Measurements from ENCODE around the gene DCAF11.

Gene DCAF11

DNA sequence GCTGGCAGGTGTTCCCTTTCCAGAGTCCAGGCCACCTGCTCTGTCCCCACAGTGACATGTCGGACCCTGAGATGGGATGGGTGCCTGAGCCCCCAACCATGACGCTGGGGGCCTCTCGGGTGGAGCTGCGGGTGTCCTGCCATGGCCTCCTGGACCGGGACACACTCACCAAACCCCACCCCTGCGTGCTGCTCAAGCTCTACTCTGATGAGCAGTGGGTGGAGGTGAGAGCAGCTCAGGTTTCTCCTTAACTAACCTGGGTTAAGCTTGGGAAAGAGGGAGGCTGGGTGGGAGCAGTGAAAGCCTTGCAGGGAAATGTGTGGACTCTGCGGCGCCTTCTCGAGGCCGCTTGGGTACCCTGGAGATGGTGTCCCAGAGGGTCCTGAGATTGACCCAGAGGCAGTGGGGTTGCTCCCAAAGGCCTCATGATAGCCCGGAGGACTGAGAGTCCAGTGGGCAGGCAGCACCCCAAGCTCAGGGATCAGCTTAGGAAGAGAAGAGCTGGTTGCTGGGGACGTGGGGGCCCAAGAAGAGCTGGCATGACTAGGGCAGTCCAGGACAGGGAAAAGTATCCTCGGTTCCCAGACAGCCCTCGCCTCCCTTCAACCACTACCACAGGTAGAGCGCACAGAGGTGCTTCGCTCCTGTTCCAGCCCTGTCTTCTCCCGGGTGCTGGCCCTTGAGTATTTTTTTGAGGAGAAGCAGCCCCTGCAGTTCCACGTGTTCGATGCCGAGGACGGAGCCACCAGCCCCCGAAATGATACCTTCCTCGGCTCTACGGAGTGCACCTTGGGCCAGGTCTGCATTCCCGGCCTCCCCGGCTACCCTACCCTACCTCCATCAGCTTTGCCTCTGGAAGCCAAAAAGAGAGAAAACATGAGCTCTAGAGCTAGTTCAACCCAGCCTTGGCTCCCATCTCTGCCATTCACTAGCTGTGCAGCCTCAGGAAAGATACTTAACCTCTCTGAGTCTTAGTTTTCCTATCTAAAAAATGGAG is 41.4 kb upstream of the DCAF11 start:
- TF ChIP-seq GATA3 (IDR thresholded peaks at IDR 0.05; ENCODE audit: low read depth, low read length): no peak

DNA sequence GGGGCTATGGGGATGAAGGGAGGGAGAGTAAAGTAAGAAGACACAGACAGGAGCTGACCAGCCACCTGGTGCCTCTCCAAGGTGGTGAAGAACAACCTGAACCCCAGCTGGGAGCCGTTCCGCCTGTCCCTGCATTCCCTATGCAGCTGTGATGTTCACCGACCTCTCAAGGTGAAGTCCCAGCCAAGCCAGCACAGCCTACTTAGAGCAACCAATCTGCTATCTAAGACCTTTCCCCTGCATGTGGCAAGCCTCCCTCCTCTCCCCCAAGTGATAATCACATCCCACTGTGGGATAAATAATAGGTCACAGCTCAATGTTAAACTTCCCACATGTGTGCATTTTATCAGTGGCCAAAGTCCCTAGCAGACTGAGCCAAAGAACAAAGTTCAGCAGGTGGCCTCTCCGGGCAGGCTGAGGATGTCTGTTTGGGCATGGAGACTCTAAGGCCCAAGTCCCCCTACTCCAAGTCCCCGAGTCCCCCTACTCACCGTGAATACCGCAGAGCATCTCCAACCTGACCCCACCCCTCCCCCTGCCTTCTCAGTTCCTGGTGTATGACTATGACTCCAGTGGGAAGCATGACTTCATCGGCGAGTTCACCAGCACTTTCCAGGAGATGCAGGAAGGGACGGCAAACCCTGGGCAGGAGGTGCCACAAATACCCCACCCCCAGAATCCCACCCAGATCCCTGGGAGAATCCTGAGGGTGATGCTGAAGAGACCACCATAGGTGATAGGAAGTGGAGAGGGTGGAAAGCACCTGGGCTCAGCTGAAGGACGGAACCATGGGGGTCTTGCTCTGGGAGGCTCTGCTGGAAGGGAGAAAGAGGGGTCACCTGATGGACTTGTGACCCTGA is 39.7 kb upstream of the DCAF11 start:
- TF ChIP-seq GATA2 (IDR thresholded peaks at IDR 0.05; ENCODE audit: low read depth, low read length): no peak
- TF ChIP-seq GATA3 (IDR thresholded peaks at IDR 0.05; ENCODE audit: low read depth, low read length): no peak

DNA sequence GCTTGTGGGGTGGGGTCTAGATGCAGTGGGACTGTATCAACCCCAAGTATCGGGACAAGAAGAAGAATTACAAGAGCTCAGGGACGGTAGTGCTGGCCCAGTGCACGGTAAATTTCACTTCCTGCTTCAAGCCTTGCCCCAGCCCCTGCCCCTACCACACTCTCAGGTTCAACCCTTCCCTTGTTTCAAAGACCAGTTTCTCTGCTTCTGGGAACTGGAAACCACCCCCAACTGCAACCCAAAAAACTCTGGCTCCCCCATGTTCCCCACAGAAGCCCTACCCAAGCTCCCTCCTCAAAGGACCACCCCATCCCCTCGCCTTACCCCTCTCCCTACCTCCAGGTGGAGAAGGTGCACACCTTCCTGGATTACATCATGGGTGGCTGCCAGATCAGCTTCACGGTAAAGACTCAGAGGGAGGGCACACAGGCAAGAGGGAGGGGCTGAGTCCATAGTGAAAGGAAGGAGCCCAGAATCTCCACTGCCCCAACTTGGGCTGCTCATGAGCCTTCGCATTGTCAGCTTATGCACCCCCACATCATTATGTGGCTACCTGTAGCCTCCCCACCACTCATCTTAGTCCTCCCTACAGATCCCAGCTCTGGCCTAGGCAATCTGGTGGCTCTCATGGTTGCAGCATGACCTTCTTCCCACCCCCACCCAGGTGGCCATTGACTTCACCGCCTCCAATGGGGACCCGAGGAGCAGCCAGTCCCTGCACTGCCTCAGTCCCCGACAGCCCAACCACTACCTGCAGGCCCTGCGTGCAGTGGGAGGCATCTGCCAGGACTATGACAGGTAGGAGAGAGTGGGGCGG is 38.9 kb upstream of the DCAF11 start:
- no peak for TF ChIP-seq GATA2 (IDR thresholded peaks at IDR 0.05; ENCODE audit: low read depth, low read length)
- TF ChIP-seq GATA3 (IDR thresholded peaks at IDR 0.05; ENCODE audit: low read depth, low read length): no peak

DNA sequence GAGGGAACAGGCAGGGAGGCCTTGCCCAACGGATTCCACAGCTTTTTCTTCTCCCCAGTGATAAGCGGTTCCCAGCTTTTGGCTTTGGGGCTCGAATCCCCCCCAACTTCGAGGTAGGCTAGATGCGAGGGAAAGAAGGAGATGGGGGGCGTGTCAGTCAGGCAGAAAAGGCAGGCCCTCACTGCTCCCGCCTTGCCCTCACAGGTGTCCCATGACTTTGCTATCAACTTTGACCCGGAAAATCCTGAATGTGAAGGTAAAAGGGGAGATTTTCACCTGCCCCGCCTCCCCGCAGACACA is 38.3 kb upstream of the DCAF11 start:
- TF ChIP-seq GATA2 (IDR thresholded peaks at IDR 0.05; ENCODE audit: low read depth, low read length) (no peak), GATA3 (IDR thresholded peaks at IDR 0.05; ENCODE audit: low read depth, low read length) (no peak)

DNA sequence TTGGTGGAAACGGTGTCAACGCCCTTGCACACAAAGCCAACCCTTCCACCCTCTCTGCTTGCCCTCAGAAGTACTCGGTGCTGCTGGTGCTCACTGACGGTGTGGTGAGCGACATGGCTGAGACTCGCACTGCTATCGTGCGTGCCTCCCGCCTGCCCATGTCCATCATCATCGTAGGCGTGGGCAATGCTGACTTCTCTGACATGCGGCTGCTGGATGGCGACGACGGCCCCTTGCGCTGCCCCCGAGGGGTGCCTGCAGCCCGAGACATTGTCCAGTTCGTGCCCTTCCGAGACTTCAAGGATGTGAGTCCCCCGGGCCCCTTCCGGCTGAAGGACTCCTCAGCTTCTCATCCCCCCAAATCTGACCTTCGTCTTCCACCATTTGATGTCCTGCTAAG is 37.5 kb upstream of the DCAF11 start:
- TF ChIP-seq GATA3 (IDR thresholded peaks at IDR 0.05; ENCODE audit: low read depth, low read length) (no peak), GATA2 (IDR thresholded peaks at IDR 0.05; ENCODE audit: low read depth, low read length) (no peak)

DNA sequence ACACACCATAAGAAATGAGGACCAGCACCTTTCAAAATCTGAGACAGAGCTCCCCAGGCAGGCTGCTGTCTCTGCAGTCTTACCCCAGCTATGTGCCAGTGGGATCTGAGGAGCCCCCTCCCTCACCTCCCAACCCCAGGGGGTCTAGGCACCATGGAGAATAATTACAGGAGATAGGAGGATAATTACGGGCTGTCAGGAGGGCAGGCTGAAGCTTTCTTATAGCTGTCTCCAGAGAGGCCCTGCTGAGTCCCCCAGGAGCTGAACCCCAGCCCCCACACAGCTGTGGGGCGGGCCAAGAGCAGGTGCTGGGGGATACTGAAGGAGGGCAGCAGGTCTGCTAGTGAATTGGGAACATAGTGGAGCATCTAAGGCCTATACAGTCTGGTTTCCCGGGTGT is 36.4 kb upstream of the DCAF11 start:
- no peak for TF ChIP-seq GATA3 (IDR thresholded peaks at IDR 0.05; ENCODE audit: low read depth, low read length)
- no peak for TF ChIP-seq GATA2 (IDR thresholded peaks at IDR 0.05; ENCODE audit: low read depth, low read length)

DNA sequence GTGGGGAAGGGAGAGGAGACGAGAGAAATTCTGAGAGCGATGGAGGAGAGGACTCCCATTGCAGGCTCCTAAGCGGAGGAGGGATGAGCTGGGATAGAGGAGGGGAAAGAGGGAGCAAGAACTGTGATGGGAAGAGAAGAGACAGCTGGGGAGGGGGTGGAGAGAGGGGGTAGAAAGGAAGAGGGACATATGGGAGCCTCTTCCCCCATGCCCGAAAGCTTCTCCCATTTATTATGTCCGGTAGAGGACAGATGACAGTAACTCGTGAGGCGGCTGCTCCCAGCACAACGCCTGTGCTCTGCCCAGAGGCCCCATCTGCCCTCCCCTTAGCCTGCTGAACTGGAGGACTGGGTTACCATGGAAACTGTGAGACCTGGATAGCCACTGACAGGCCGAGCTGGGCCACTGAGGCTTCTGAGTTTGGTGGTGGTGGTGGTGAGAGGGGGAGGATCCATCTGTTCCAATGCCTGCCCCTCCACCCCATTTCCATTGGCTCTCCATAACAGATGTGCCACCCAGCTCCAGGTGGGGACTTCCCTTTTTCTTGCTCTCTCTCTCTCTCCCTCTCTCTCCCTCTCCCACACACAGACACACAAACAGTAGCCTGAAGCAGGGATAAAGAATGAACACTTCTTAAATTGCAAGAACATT is 35.0 kb upstream of the DCAF11 start:
- TF ChIP-seq GATA2 (IDR thresholded peaks at IDR 0.05; ENCODE audit: low read depth, low read length) (no peak), GATA3 (IDR thresholded peaks at IDR 0.05; ENCODE audit: low read depth, low read length) (no peak)

DNA sequence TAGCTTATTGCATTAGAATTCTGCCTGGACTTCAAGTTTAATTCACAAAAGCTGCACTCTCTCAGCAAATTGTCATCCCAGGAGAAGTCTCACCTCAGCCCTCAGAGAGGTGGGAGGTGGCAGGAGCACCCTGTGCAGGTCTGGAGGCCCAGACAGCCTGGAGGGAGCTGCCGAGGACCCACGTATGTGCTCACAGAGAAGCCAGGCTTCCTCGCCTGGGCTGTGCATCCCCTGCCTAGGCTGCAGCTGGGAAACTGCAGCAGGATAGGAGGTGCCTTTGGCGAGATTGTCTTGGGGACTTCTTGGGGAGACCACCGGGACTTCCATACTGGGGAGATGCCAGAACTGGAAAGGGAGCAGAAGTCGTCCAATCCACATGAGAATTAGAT is 34.4 kb upstream of the DCAF11 start:
- TF ChIP-seq GATA3 (IDR thresholded peaks at IDR 0.05; ENCODE audit: low read depth, low read length) (no peak), GATA2 (IDR thresholded peaks at IDR 0.05; ENCODE audit: low read depth, low read length) (no peak)

DNA sequence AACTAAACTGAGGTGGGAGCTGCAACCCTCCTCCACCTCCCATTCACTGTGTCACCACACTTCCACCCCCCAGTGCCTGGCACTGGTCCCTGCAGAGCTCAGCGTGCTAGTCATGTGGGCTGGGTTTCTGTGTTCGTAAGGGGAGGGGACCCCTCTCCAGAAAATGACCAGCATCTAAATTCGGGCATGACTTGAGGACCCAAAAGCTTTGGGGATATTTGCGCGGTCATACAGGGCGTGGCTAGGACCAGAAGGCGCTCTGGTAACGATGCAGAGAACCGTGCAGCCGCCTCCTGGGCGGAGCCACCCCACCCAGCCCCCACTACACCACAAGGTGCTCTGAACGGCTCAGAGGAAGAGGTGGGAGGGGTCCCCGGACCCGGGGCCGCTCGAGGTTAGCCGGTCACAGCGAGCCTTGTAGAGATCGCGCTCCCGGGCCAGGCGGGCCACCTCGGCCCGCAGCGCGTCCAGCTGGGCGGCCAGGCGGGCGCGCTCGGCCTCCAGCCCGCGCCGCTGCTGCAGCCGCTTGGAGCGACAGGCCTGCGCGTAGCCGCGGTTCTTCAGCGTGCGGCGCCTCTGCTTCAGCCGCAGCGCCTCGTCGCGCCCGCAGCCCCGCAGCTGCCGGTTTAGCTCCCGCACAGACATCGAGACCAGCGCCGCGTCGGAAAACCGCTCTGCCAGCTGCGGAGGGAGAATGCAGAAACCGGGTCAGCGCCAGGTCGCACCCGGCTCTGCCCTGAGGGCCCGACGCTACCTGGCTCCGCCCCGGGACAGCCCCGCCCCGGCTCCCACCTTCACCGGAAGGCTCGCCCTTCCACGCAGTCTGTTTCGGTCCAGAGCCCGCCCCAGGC is 33.5 kb upstream of the DCAF11 start:
- TF ChIP-seq GATA2 (IDR thresholded peaks at IDR 0.05; ENCODE audit: low read depth, low read length): no peak
- TF ChIP-seq GATA3 (IDR thresholded peaks at IDR 0.05; ENCODE audit: low read depth, low read length): no peak

DNA sequence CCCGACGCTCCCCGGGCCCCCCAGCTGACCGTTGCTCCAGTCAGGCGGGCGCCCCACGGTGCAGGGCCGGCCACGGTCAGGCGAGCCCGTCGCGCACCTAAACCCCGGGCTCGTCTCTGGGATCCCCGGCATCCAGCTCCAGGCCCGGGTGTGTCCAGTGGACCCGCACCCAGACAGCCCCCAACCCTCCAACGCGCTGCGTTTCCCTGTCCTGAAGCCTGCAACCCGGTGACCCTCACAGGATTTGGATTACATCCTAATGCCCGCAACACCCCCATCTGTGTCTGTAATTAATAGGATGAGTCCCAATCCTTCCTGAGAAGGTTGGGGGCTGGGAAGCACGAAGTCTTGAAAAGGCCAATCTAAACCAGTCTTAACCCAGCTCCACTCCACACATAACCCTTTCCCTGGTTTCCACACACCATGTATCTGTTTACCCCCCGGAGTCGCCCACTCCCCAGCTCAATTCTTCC is 32.8 kb upstream of the DCAF11 start:
- no peak for TF ChIP-seq GATA3 (IDR thresholded peaks at IDR 0.05; ENCODE audit: low read depth, low read length)
- no peak for TF ChIP-seq GATA2 (IDR thresholded peaks at IDR 0.05; ENCODE audit: low read depth, low read length)

DNA sequence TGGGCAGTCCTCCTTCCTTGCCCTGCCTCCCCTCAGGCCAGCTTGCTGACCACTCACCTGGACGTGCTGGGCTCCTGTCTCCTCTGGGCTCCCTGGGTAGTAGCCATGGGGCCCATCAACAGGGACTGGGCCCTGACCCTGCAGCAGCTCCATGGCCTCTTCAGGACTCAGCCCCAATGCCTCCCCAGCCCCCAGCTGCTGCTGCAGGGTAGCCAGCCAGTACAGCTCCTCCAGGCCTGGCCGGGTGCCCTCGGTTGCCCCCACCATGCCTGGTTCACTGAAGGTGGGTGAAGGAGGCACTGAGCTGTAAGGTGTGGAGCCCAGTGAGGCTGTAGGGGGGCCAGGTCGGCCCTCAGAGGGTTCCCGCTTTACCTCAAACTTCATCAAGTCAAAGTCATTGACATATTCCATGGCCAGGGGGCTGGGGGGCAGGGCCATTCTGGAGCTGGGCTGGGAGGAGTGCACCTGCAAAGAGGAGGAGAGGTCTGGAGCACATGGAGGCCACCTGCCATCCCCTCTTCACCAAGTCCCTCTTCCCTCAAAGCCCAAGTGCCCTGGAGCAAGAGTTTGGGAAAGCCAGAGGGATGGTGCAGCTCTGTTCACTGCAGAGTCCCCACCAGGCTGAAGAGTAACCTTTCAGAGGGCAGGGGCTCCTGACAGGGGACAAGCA is 32.0 kb upstream of the DCAF11 start:
- TF ChIP-seq GATA3 (IDR thresholded peaks at IDR 0.05; ENCODE audit: low read depth, low read length) (no peak), GATA2 (IDR thresholded peaks at IDR 0.05; ENCODE audit: low read depth, low read length) (no peak)

DNA sequence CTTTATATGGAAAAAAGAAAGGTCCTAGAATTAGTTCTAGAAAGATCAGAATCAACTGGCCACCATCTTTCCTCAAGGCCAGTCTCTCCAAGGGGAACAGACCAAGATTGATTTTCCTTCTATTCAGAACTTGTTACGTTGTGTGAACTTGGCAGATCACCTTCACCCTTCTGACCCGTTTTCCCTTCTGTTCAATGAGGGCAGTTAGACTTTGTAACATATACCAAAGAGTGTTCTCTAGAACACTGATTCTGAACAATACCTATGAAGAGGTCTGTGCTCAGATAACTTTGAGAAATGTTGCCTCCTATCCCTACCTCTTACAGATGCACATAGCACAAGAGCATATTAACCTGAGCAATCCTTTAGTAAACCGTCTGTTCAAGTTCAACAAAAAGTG is 31.1 kb upstream of the DCAF11 start:
- TF ChIP-seq GATA3 (IDR thresholded peaks at IDR 0.05; ENCODE audit: low read depth, low read length): no peak
- TF ChIP-seq GATA2 (IDR thresholded peaks at IDR 0.05; ENCODE audit: low read depth, low read length): no peak
